Inflammatory macrophage (primary cell): ENCODE results near the gene ALPK3.

Experiments used
- DNase-seq, 2 donors: peaks; one replicate each; pipeline ENCODE4 v3.0.0-alpha.2; 2020 to 2022

Gene ALPK3

GRCh38 chr15:84826369-84826823 is 9.2 kb downstream of the ALPK3 start:
- DNase-seq: peak in 1 of 2 donors; percentile 46

GRCh38 chr15:84827246-84827645 is 10.1 kb downstream of the ALPK3 start:
- no peak for DNase-seq

GRCh38 chr15:84828086-84828908 is 11.1 kb downstream of the ALPK3 start:
- DNase-seq: peak; percentile 66 to 74

GRCh38 chr15:84829428-84829827 is 12.3 kb downstream of the ALPK3 start:
- no peak for DNase-seq

- no peak for DNase-seq
Measured at GRCh38 chr15:84830036-84830435, 12.9 kb downstream of the ALPK3 start.

GRCh38 chr15:84831028-84831427 is 13.9 kb downstream of the ALPK3 start:
- no peak for DNase-seq

- DNase-seq: no peak
Measured at GRCh38 chr15:84831613-84832012, 14.5 kb downstream of the ALPK3 start.

- no peak for DNase-seq
Measured at GRCh38 chr15:84832448-84833040, 15.4 kb downstream of the ALPK3 start.

- peak; percentile 78 to 79 for DNase-seq
Measured at GRCh38 chr15:84833447-84834228, 16.5 kb downstream of the ALPK3 start.

GRCh38 chr15:84834229-84834955 is 17.2 kb downstream of the ALPK3 start:
- DNase-seq: no peak

GRCh38 chr15:84834969-84835368 is 17.8 kb downstream of the ALPK3 start:
- peak; percentile 36 to 37 for DNase-seq

- peak; percentile 74 to 90 for DNase-seq
Measured at GRCh38 chr15:84835661-84836337, 18.6 kb downstream of the ALPK3 start.

- peak; percentile 91 to 93 for DNase-seq
Measured at GRCh38 chr15:84836844-84837243, 19.7 kb downstream of the ALPK3 start.

GRCh38 chr15:84839714-84840113 is 22.6 kb downstream of the ALPK3 start:
- no peak for DNase-seq

GRCh38 chr15:84840255-84840654 is 23.1 kb downstream of the ALPK3 start:
- DNase-seq: no peak

GRCh38 chr15:84840741-84841429 is 23.7 kb downstream of the ALPK3 start:
- peak; percentile 89 to 93 for DNase-seq

GRCh38 chr15:84842781-84843180 is 25.6 kb downstream of the ALPK3 start:
- no peak for DNase-seq

- DNase-seq: no peak
Measured at GRCh38 chr15:84844964-84845363, 27.8 kb downstream of the ALPK3 start.

- peak; percentile 46 to 71 for DNase-seq
Measured at GRCh38 chr15:84845631-84846030, 28.5 kb downstream of the ALPK3 start.

GRCh38 chr15:84846269-84846668 is 29.1 kb downstream of the ALPK3 start:
- DNase-seq: no peak

GRCh38 chr15:84847382-84847781 is 30.2 kb downstream of the ALPK3 start:
- DNase-seq: no peak
